Measurements from ENCODE around the gene RPS24. TPM values are rescaled to one million over a fixed set of nuclear protein-coding genes. Genes with fewer than 3 reads are reported as not detected.

The RPS24 gene
- total RNA-seq, 1 donor from 2014 or later: 691 TPM

- DNase-seq: no peak
- no peaks in the 10 kb centered on the region for H3K9me3 Mint-ChIP-seq (ENCODE audit: unreplicated experiment)
- no peak overlapping the region for H3K4me3 Mint-ChIP-seq (ENCODE audit: unreplicated experiment)
- peaks cover 10% of the 10 kb centered on the region for H3K4me1 Mint-ChIP-seq (ENCODE audit: low read depth, unreplicated experiment)
- no peak overlapping the region for H3K27ac Mint-ChIP-seq (ENCODE audit: unreplicated experiment)
- H3K27me3 Mint-ChIP-seq (ENCODE audit: unreplicated experiment): peaks cover 3% of the 10 kb centered on the region
- no peak for TF ChIP-seq CTCF (IDR thresholded peaks at IDR 0.05; ENCODE audit: partially characterized antibody, unreplicated experiment)
- H3K36me3 Mint-ChIP-seq (ENCODE audit: unreplicated experiment): no peaks in the 10 kb centered on the region
Measured at GRCh38 chr10:78038105-78038504, 4.4 kb downstream of the RPS24 start.

GRCh38 chr10:78038791-78039547, 5.3 kb downstream of the RPS24 start:
- no peaks in the 10 kb centered on the region for H3K36me3 Mint-ChIP-seq (ENCODE audit: unreplicated experiment)
- DNase-seq: no peak
- peaks cover 10% of the 10 kb centered on the region for H3K4me1 Mint-ChIP-seq (ENCODE audit: low read depth, unreplicated experiment)
- TF ChIP-seq CTCF (IDR thresholded peaks at IDR 0.05; ENCODE audit: partially characterized antibody, unreplicated experiment): no peak
- peaks cover 3% of the 10 kb centered on the region for H3K27me3 Mint-ChIP-seq (ENCODE audit: unreplicated experiment)
- H3K4me3 Mint-ChIP-seq (ENCODE audit: unreplicated experiment): no peak overlapping the region
- no peaks in the 10 kb centered on the region for H3K9me3 Mint-ChIP-seq (ENCODE audit: unreplicated experiment)
- H3K27ac Mint-ChIP-seq (ENCODE audit: unreplicated experiment): no peak overlapping the region

GRCh38 chr10:78039743-78040142, 6.1 kb downstream of the RPS24 start:
- no peak for TF ChIP-seq CTCF (IDR thresholded peaks at IDR 0.05; ENCODE audit: partially characterized antibody, unreplicated experiment)
- Mint-ChIP-seq H3K9me3 (ENCODE audit: unreplicated experiment) (no peaks in the 10 kb centered on the region), H3K36me3 (ENCODE audit: unreplicated experiment) (no peaks in the 10 kb centered on the region), H3K27me3 (ENCODE audit: unreplicated experiment) (peaks cover 3% of the 10 kb centered on the region), H3K4me1 (ENCODE audit: low read depth, unreplicated experiment) (peaks cover 7% of the 10 kb centered on the region), H3K4me3 (ENCODE audit: unreplicated experiment) (no peak overlapping the region), H3K27ac (ENCODE audit: unreplicated experiment) (no peak overlapping the region)
- no peak for DNase-seq

GRCh38 chr10:78041170-78042057, 7.8 kb downstream of the RPS24 start:
- Mint-ChIP-seq H3K9me3 (ENCODE audit: unreplicated experiment) (no peaks in the 10 kb centered on the region), H3K4me1 (ENCODE audit: low read depth, unreplicated experiment) (peaks cover 3% of the 10 kb centered on the region), H3K27me3 (ENCODE audit: unreplicated experiment) (peaks cover 3% of the 10 kb centered on the region), H3K36me3 (ENCODE audit: unreplicated experiment) (no peaks in the 10 kb centered on the region), H3K27ac (ENCODE audit: unreplicated experiment) (peak overlapping the region; percentile 48), H3K4me3 (ENCODE audit: unreplicated experiment) (no peak overlapping the region)
- no peak for DNase-seq
- TF ChIP-seq CTCF (IDR thresholded peaks at IDR 0.05; ENCODE audit: partially characterized antibody, unreplicated experiment): no peak
